K562 (cell line): ENCODE results near the gene CDC20.

Experiments
- ADNP ChIP-seq: fragments of 200-800 bp; sonication (Bioruptor generic); IDR thresholded peaks from 2 replicates; pipeline ENCODE4 v1.6.1; 2016; ENCODE audit warnings: missing genetic modification characterization, missing compliant biosample characterization
- CTCF ChIP-seq, 3 experiments: IDR thresholded peaks in 2 of 3; conservative IDR thresholded peaks in 1 of 3; 2 replicates each; pipeline ENCODE4 v1.5.1; 2011 to 2012; ENCODE audit warnings: low read length in 3 of 3, mild to moderate bottlenecking in 3 of 3, control low read depth in 2 of 3, improper control_type of control experiment in 1 of 3, inconsistent platforms in 1 of 3, low read depth in 1 of 3, mixed read lengths in 1 of 3, moderate library complexity in 1 of 3; ENCODE audit not compliant: insufficient read depth in 2 of 3
- RAD21 ChIP-seq, 2 experiments: fragments of 250-450 bp in 1 of 2; fragments of 450-650 bp in 1 of 2; sonication (Bioruptor Pico) in 1 of 2; formaldehyde crosslinking in 1 of 2; IDR thresholded peaks in 1 of 2; conservative IDR thresholded peaks in 1 of 2; 2 replicates each; pipeline versions ENCODE4 v1.4.0 to v1.8.0; 2020 to 2022; ENCODE audit warnings: mild to moderate bottlenecking in 2 of 2, moderate library complexity in 1 of 2

- TF ChIP-seq ADNP (no peak), RAD21 (CRISPR knock-in tag; conservative IDR thresholded peaks at IDR 0.05 in 1 of 2, IDR thresholded peaks at IDR 0.05 in 1 of 2) (no peak), CTCF (IDR thresholded peaks at IDR 0.05 in 2 of 3, conservative IDR thresholded peaks at IDR 0.05 in 1 of 3; ENCODE audit: insufficient read depth in 2 of 3, low read depth in 1 of 3, low read length in 3 of 3) (no peak)
Observed at GRCh38 chr1:43321331-43321891, 37.4 kb upstream of the CDC20 start.
